Stimulated activated effector memory CD8-positive, alpha-beta T cell treated with anti-CD3 and anti-CD28 coated beads, Interleukin-12 subunit alpha, Interleukin-12 subunit beta, amount 100 ng/mL, for 72 hours (primary cell): ENCODE data around the gene SLCO3A1.
A peak's percentile ranks its signal among the peaks of the same experiment; 100 is the strongest.

Experiments used
- ATAC-seq: fragments of 150-1000 bp; cut with Tn5 transposase; 2 replicates; pipeline ENCODE4 v1.10.0; 2021
- DNase-seq, 2 donors: peaks; one replicate each; pipeline ENCODE4 v3.0.0; 2021 to 2022; ENCODE audit warnings: low spot score in 2 of 2
- H3K27ac Mint-ChIP-seq: one replicate; pipeline ENCODE4 v1.8.0; 2022; ENCODE audit warnings: mild to moderate bottlenecking, mixed read lengths
- H3K36me3 Mint-ChIP-seq: one replicate; pipeline ENCODE4 v1.8.0; 2022; ENCODE audit warnings: mild to moderate bottlenecking, mixed read lengths
- H3K4me1 Mint-ChIP-seq: one replicate; pipeline ENCODE4 v1.8.0; 2022; ENCODE audit warnings: mixed read lengths
- H3K4me3 Mint-ChIP-seq: one replicate; pipeline ENCODE4 v1.8.0; 2022; ENCODE audit warnings: mild to moderate bottlenecking, mixed read lengths
- H3K9me3 Mint-ChIP-seq: one replicate; pipeline ENCODE4 v1.8.0; 2022; ENCODE audit warnings: mixed read lengths

SLCO3A1 gene

DNA sequence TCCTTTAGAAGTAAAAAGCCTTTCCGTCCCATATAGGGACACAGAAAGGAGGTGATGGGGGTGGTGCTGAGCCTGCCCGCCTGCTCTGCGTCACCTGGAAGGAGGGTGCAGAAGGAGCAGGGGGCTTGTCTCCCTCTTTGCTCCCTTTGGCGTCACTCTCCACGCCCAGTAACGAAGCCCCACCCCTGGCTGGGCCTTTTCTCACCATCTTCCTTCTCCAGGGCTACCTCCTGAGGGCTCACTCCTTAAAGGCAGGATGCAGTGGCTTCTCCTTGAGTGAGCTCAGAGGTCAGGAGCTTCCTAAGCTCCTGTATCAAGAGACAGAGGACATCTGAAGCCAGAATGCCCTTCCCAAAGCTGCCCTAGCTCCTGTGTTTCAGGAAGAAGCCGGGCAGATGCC lies 31.5 kb downstream of the SLCO3A1 start:
- no peak overlapping the region for H3K27ac Mint-ChIP-seq
- DNase-seq (no peak), ATAC-seq (no peak)
- peaks cover 44% of the 10 kb centered on the region for H3K4me1 Mint-ChIP-seq
- H3K9me3 Mint-ChIP-seq = no peaks in the 10 kb centered on the region
- H3K4me3 Mint-ChIP-seq = no peak overlapping the region
- H3K36me3 Mint-ChIP-seq = no peaks in the 10 kb centered on the region

DNA sequence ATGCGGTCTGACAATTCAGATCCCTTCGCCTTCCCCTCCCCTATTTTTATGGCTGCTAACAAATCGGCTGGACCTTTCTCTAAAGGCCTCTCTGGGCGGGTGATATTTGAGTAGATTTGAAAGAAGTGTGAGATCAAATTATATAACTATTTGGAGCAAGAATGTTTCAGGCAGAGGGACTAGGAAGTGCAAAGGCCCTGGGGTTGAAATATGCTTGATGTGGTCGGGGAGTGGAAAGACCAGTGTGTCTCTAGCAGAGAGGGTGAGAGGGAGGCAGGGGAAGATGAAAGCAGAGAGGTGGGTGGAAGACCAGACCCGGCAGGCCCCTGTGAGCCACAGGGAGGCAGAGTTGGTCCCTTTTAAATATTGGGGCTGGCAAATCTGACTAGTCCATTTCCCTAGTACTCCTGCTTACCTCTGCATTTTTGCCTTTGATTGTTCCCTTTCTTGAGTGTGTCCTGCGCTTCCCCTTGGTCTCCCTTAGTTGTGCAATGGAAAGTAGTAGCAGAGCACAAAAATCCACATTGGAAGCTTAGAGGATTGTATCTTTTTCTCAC lies 32.3 kb downstream of the SLCO3A1 start:
- peaks cover 42% of the 10 kb centered on the region for H3K4me1 Mint-ChIP-seq
- DNase-seq = no peak
- H3K36me3 Mint-ChIP-seq = no peaks in the 10 kb centered on the region
- no peaks in the 10 kb centered on the region for H3K9me3 Mint-ChIP-seq
- peak; percentile 36 for ATAC-seq
- no peak overlapping the region for H3K27ac Mint-ChIP-seq
- H3K4me3 Mint-ChIP-seq = no peak overlapping the region

DNA sequence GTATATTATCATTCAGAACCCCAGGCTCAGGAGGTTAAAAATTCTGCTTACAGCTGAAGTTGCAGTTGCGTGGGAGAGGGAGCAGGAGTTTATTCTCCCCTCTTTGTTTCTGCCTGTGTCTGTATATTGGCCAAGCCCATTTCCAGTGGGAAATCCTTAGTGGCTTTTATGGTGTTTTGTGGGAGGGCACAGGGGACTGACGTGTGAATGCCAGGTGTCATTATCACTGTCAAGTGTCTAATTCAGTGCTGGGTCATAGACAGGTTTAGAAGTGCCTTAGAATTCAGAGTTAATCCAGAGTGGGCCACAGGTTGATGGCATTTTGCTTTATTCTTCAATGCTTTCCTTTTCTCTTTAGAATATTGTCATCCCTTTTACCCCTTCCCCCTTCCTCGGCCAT lies 33.4 kb downstream of the SLCO3A1 start:
- DNase-seq (no peak), ATAC-seq (no peak)
- H3K4me1 Mint-ChIP-seq = peaks cover 41% of the 10 kb centered on the region
- H3K9me3 Mint-ChIP-seq = no peaks in the 10 kb centered on the region
- H3K4me3 Mint-ChIP-seq = no peak overlapping the region
- H3K27ac Mint-ChIP-seq = no peak overlapping the region
- H3K36me3 Mint-ChIP-seq = no peaks in the 10 kb centered on the region

DNA sequence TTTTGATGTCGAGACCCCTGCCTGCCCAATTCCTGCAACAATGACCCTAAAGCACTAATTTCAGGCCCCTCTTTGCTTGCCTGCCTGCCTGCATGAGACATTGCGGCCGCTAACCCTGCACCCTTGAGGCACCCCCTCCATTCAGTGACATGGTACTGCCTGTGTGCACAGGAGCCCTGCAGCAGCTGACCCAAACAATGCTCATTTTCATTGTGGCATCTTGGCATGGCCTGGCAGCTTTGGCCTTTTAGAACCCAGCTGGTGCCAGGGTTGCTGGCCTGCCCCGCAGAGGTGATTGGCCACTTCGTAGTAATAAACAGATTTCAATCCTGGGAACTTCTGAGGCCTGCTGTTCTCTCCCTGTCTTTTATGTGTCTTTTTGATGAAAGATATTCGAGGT lies 33.8 kb downstream of the SLCO3A1 start:
- H3K27ac Mint-ChIP-seq = no peak overlapping the region
- no peak for ATAC-seq
- no peaks in the 10 kb centered on the region for H3K36me3 Mint-ChIP-seq
- H3K4me3 Mint-ChIP-seq = no peak overlapping the region
- DNase-seq = no peak
- H3K4me1 Mint-ChIP-seq = peaks cover 41% of the 10 kb centered on the region
- H3K9me3 Mint-ChIP-seq = no peaks in the 10 kb centered on the region

GRCh38 chr15:91887921-91888373 lies 34.4 kb downstream of the SLCO3A1 start:
- ATAC-seq (no peak), DNase-seq (no peak)
- Mint-ChIP-seq H3K9me3 (no peaks in the 10 kb centered on the region), H3K4me1 (peaks cover 41% of the 10 kb centered on the region), H3K36me3 (no peaks in the 10 kb centered on the region), H3K27ac (no peak overlapping the region), H3K4me3 (no peak overlapping the region)

- no peak overlapping the region for H3K4me3 Mint-ChIP-seq
- no peak overlapping the region for H3K27ac Mint-ChIP-seq
- no peaks in the 10 kb centered on the region for H3K36me3 Mint-ChIP-seq
- ATAC-seq = no peak
- DNase-seq = no peak
- H3K9me3 Mint-ChIP-seq = no peaks in the 10 kb centered on the region
- H3K4me1 Mint-ChIP-seq = peaks cover 48% of the 10 kb centered on the region
These were observed 35.8 kb downstream of the SLCO3A1 start for GRCh38 chr15:91889111-91889815.

- no peak overlapping the region for H3K4me3 Mint-ChIP-seq
- no peak overlapping the region for H3K27ac Mint-ChIP-seq
- no peak for DNase-seq
- peaks cover 45% of the 10 kb centered on the region for H3K4me1 Mint-ChIP-seq
- H3K9me3 Mint-ChIP-seq = no peaks in the 10 kb centered on the region
- no peaks in the 10 kb centered on the region for H3K36me3 Mint-ChIP-seq
- ATAC-seq = no peak
These were observed 37.1 kb downstream of the SLCO3A1 start for GRCh38 chr15:91890614-91891013.

DNA sequence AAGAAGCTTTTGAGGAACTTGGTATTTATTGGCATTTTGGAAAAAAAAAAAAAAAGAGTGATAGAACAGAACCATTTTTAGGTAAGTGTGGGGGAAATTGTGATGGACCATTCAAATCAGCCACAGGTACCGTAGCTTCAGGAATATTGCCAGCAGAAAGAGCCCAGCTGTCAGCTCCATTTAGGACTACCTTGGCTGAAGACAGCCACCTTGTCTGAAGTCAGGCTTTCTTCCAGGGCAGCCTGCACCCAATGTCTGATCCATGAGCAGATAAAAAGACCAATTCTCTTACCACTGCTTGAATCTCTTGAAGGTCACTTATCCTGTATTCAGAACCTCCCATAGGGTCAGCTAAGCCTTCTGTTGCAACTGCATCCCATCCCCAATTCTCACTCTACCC lies 37.6 kb downstream of the SLCO3A1 start:
- Mint-ChIP-seq H3K4me3 (no peak overlapping the region), H3K27ac (no peak overlapping the region), H3K36me3 (no peaks in the 10 kb centered on the region), H3K4me1 (peaks cover 40% of the 10 kb centered on the region), H3K9me3 (no peaks in the 10 kb centered on the region)
- no peak for DNase-seq
- ATAC-seq = no peak

GRCh38 chr15:91891788-91892345 lies 38.4 kb downstream of the SLCO3A1 start:
- Mint-ChIP-seq H3K4me3 (no peak overlapping the region), H3K27ac (peak overlapping the region; percentile 34), H3K4me1 (peaks cover 38% of the 10 kb centered on the region), H3K9me3 (no peaks in the 10 kb centered on the region), H3K36me3 (no peaks in the 10 kb centered on the region)
- DNase-seq (no peak), ATAC-seq (no peak)

GRCh38 chr15:91892436-91892835 lies 38.9 kb downstream of the SLCO3A1 start:
- H3K36me3 Mint-ChIP-seq = no peaks in the 10 kb centered on the region
- H3K27ac Mint-ChIP-seq = peak overlapping the region; percentile 34
- ATAC-seq = no peak
- H3K4me1 Mint-ChIP-seq = peaks cover 33% of the 10 kb centered on the region
- no peak for DNase-seq
- H3K9me3 Mint-ChIP-seq = no peaks in the 10 kb centered on the region
- no peak overlapping the region for H3K4me3 Mint-ChIP-seq

DNA sequence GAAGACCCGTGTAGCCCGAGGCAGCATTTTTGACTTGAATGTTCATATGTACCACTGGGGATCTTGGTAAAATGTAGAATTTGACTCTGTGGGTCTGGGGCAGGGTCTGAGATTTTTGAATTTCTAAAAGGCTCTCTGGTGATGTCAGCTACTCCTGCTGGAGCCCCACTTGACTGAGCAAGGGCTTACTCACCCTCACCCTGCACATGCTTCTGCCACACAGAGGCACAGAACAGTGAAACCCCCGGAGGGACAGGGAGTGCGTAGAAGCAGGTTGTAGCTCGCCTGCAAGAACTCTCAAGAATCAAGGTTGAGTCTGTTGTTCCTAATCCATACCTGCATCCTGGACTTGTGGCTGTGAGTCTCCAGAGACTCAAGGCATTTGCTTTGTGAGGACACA lies 41.1 kb downstream of the SLCO3A1 start:
- no peak for DNase-seq
- no peaks in the 10 kb centered on the region for H3K36me3 Mint-ChIP-seq
- H3K9me3 Mint-ChIP-seq = no peaks in the 10 kb centered on the region
- peaks cover 46% of the 10 kb centered on the region for H3K4me1 Mint-ChIP-seq
- ATAC-seq = peak; percentile 32
- H3K27ac Mint-ChIP-seq = no peak overlapping the region
- no peak overlapping the region for H3K4me3 Mint-ChIP-seq

DNA sequence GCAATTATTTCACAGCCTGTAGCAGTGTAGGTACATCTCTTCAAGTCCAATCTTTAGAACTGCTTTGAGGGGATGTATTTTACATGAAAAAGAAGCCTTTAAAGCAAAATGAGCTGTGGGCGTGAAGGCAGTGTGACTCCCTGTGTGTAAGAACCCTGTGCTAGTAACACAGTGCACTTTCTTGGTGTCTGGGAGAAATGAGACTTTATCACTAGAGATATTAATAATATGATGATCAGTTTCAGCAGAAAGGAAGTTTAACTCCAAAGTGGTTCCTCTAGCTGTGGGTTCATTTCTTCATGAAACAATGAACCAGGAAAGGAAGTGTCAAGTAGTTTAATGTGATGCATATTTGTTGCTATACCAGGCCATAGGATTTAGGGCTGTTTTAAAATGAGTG lies 41.5 kb downstream of the SLCO3A1 start:
- H3K36me3 Mint-ChIP-seq = no peaks in the 10 kb centered on the region
- no peak overlapping the region for H3K4me3 Mint-ChIP-seq
- H3K4me1 Mint-ChIP-seq = peaks cover 49% of the 10 kb centered on the region
- ATAC-seq (no peak), DNase-seq (no peak)
- H3K9me3 Mint-ChIP-seq = no peaks in the 10 kb centered on the region
- H3K27ac Mint-ChIP-seq = no peak overlapping the region

- ATAC-seq (no peak), DNase-seq (no peak)
- Mint-ChIP-seq H3K9me3 (peaks cover 5% of the 10 kb centered on the region), H3K27ac (no peak overlapping the region), H3K4me1 (peaks cover 43% of the 10 kb centered on the region), H3K36me3 (no peaks in the 10 kb centered on the region), H3K4me3 (no peak overlapping the region)
These were observed 43.0 kb downstream of the SLCO3A1 start for GRCh38 chr15:91896341-91897055.

- no peak overlapping the region for H3K4me3 Mint-ChIP-seq
- ATAC-seq = no peak
- no peak overlapping the region for H3K27ac Mint-ChIP-seq
- H3K9me3 Mint-ChIP-seq = peaks cover 10% of the 10 kb centered on the region
- H3K4me1 Mint-ChIP-seq = peaks cover 43% of the 10 kb centered on the region
- no peak for DNase-seq
- H3K36me3 Mint-ChIP-seq = no peaks in the 10 kb centered on the region
These were observed 44.3 kb downstream of the SLCO3A1 start for GRCh38 chr15:91897585-91898372.

DNA sequence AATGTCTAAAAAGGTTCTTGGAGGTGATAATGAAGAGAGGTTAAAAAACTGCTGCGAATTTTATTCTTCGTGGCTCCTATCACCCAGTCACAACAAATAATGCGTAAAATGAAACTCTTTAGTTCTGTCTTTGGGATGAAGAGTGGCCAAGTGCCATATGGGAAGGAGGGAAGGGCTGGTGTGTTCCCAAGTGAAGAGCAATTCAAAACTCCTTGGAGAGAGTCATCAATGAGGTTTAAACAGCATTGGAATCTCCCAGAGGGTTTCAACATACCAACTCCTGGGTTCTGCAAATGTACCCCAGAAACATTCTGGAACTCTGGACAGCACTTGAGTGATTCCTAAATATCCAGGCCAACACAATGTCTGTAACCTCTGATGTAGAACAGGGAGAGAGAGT lies 45.3 kb downstream of the SLCO3A1 start:
- Mint-ChIP-seq H3K4me3 (no peak overlapping the region), H3K27ac (no peak overlapping the region), H3K9me3 (peaks cover 10% of the 10 kb centered on the region), H3K4me1 (peaks cover 50% of the 10 kb centered on the region), H3K36me3 (no peaks in the 10 kb centered on the region)
- DNase-seq = no peak
- ATAC-seq = no peak
